Brain microvascular endothelial cell (primary cell): ENCODE results near the gene GRK3.

Experiments used
- DNase-seq: peaks from one replicate; pipeline ENCODE4 v3.0.0-alpha.2; 2020
- H3K27ac ChIP-seq: fragments of 250-450 bp; sonication (Bioruptor Pico); 2 replicates; pipeline ENCODE4 v1.5.1; 2020; ENCODE audit warnings: mild to moderate bottlenecking, moderate library complexity
- H3K27me3 ChIP-seq: fragments of 250-450 bp; sonication (Bioruptor Pico); replicated peaks from 2 replicates; pipeline ENCODE4 v1.5.1; 2020; ENCODE audit warnings: mild to moderate bottlenecking
- H3K36me3 ChIP-seq: fragments of 250-450 bp; sonication (Bioruptor Pico); replicated peaks from 2 replicates; pipeline ENCODE4 v1.5.1; 2020; ENCODE audit warnings: mild to moderate bottlenecking
- H3K4me3 ChIP-seq: 2 replicates; pipeline ENCODE4 v1.5.1; 2011; ENCODE audit warnings: low read depth, mild to moderate bottlenecking, control low read depth, low read length, moderate library complexity
- CTCF ChIP-seq: IDR thresholded peaks from 2 replicates; pipeline ENCODE4 v1.5.1; 2011; ENCODE audit warnings: low read depth, mild to moderate bottlenecking, moderate library complexity, low read length, control low read depth, inconsistent platforms; ENCODE audit errors: missing control alignments
- in situ Hi-C: cut with HindIII; loops from 2 replicates; pipeline ENCODE4 v1.10.0; 2017; ENCODE audit warnings: low sequenced_read_pairs, low pct_ligation_motif_present

Gene GRK3

GRCh38 chr22:25728071-25728470 lies 163.6 kb downstream of the GRK3 start:
- no peaks in the 10 kb centered on the region for H3K36me3 ChIP-seq

GRCh38 chr22:25729016-25729995 lies 164.8 kb downstream of the GRK3 start:
- Histone ChIP-seq H3K27ac (no peak overlapping the region), H3K36me3 (no peaks in the 10 kb centered on the region), H3K27me3 (no peaks in the 10 kb centered on the region), H3K4me3 (no peak overlapping the region)
- in situ Hi-C loops: no loop called here
- no peak for TF ChIP-seq CTCF
- no peak for DNase-seq

More at GRCh38 chr22:25728071-25728470, 163.6 kb downstream of the GRK3 start:
- no peak for TF ChIP-seq CTCF
- H3K27ac ChIP-seq: no peak overlapping the region
- H3K27me3 ChIP-seq: no peaks in the 10 kb centered on the region
- in situ Hi-C loops: no loop called here
- no peak for DNase-seq
- H3K4me3 ChIP-seq: no peak overlapping the region

- no peak overlapping the region for H3K27ac ChIP-seq
- in situ Hi-C loops: no loop called here
- TF ChIP-seq CTCF: no peak
These were observed 171.2 kb downstream of the GRK3 start for GRCh38 chr22:25735650-25736049.

GRCh38 chr22:25736378-25737011 lies 172.0 kb downstream of the GRK3 start:
- no peak for TF ChIP-seq CTCF
- no peak overlapping the region for H3K27ac ChIP-seq

More at GRCh38 chr22:25735650-25736049, 171.2 kb downstream of the GRK3 start:
- DNase-seq: no peak
- Histone ChIP-seq H3K4me3 (no peak overlapping the region), H3K36me3 (no peaks in the 10 kb centered on the region), H3K27me3 (no peaks in the 10 kb centered on the region)

GRCh38 chr22:25739659-25740344 lies 175.3 kb downstream of the GRK3 start:
- Histone ChIP-seq H3K27me3 (no peaks in the 10 kb centered on the region), H3K27ac (no peak overlapping the region), H3K36me3 (no peaks in the 10 kb centered on the region), H3K4me3 (no peak overlapping the region)
- in situ Hi-C loops: no loop called here
- TF ChIP-seq CTCF: no peak
- DNase-seq: no peak

More at GRCh38 chr22:25736378-25737011, 172.0 kb downstream of the GRK3 start:
- Histone ChIP-seq H3K27me3 (no peaks in the 10 kb centered on the region), H3K36me3 (no peaks in the 10 kb centered on the region), H3K4me3 (no peak overlapping the region)
- DNase-seq: no peak
- in situ Hi-C loops: no loop called here
